ENCODE measurements around the gene ATG12.
"Not testable (repeated sequence)": the region's sequence is repeated elsewhere in the genome, so short reads cannot be mapped to it uniquely, and the experiment has no call there.

The ATG12 gene

DNA sequence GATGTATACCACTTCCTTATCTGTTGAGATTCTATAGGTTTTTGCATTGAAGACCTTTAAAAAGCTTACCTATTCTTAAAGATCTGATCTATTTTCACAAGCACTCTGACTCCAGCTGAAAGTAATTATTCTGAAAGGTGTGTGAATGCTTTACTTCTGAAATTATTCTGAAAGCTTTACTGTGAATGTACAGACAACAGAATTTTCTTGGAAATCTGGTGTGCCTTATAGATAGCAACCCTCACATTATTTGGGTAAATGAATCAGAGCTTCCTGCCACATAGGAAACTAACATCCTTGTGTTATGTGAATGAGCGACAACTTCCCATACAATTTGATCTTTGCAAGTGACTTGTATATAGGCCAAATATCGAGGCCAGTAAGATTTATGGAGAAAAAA, 31.4 kb downstream of the ATG12 start:
- TF ChIP-seq, protein P1, sequence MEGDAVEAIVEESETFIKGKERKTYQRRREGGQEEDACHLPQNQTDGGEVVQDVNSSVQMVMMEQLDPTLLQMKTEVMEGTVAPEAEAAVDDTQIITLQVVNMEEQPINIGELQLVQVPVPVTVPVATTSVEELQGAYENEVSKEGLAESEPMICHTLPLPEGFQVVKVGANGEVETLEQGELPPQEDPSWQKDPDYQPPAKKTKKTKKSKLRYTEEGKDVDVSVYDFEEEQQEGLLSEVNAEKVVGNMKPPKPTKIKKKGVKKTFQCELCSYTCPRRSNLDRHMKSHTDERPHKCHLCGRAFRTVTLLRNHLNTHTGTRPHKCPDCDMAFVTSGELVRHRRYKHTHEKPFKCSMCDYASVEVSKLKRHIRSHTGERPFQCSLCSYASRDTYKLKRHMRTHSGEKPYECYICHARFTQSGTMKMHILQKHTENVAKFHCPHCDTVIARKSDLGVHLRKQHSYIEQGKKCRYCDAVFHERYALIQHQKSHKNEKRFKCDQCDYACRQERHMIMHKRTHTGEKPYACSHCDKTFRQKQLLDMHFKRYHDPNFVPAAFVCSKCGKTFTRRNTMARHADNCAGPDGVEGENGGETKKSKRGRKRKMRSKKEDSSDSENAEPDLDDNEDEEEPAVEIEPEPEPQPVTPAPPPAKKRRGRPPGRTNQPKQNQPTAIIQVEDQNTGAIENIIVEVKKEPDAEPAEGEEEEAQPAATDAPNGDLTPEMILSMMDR (conservative IDR thresholded peaks at IDR 0.05; ENCODE audit: low read length), result no peak
- TF ChIP-seq EZH2phosphoT487 (IDR thresholded peaks at IDR 0.05; ENCODE audit: borderline replicate concordance), result no peak

DNA sequence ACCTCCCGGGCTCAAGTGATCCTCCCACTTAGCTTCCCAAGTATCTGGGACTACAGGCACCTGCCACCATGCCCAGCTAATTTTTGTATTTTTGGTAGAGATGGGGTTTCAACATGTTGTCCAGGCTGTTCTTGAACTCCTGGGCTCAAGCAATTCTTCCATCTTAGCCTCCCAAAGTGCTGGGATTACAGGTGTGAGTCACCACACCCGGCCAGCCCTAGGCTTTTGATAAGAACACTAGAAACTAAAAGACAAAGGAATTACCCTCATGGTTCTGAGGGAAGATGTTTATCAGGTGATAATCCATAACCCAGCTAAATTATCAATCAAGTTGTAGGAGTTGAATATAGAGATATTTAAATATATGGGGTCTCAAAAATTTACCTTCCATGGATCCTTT, 33.3 kb downstream of the ATG12 start:
- not testable (repeated sequence) for H3K27me3 ChIP-seq (ENCODE audit: insufficient read depth, low read length, poor library complexity, severe bottlenecking); H3K4me3 ChIP-seq (ENCODE audit: low read length, poor library complexity, severe bottlenecking); H3K9me2 ChIP-seq (replicated peaks; ENCODE audit: low read depth, low read length); H3K4me1 ChIP-seq (ENCODE audit: insufficient read depth, low read length, poor library complexity, severe bottlenecking); H3K9me3 ChIP-seq (ENCODE audit: insufficient read depth, low read depth, low read length); H3K79me2 ChIP-seq (ENCODE audit: insufficient read depth, low read length); H3K36me3 ChIP-seq (ENCODE audit: insufficient read depth, low read length); H2AFZ ChIP-seq (ENCODE audit: low read length); H3F3A ChIP-seq (ENCODE audit: low read depth); H4K20me1 ChIP-seq (ENCODE audit: insufficient read depth, low read length, poor library complexity, severe bottlenecking); H3K9ac ChIP-seq (ENCODE audit: low read depth, low read length, poor library complexity, severe bottlenecking); H3K4me2 ChIP-seq (ENCODE audit: low read depth, low read length, poor library complexity, severe bottlenecking)

More for the DNA sequence above, 31.4 kb downstream of the ATG12 start:
- no peak overlapping the region for H3K4me2 ChIP-seq (ENCODE audit: low read depth, low read length, poor library complexity, severe bottlenecking)
- H3K9ac ChIP-seq (ENCODE audit: low read depth, low read length, poor library complexity, severe bottlenecking), result no peak overlapping the region
- no peaks in the 10 kb centered on the region for H4K20me1 ChIP-seq (ENCODE audit: insufficient read depth, low read length, poor library complexity, severe bottlenecking)
- H2AFZ ChIP-seq (ENCODE audit: low read length), result no peak overlapping the region
- no peaks in the 10 kb centered on the region for H3K79me2 ChIP-seq (ENCODE audit: insufficient read depth, low read length)
- no peaks in the 10 kb centered on the region for H3K4me1 ChIP-seq (ENCODE audit: insufficient read depth, low read length, poor library complexity, severe bottlenecking)
- no peaks in the 10 kb centered on the region for H3K36me3 ChIP-seq (ENCODE audit: insufficient read depth, low read length)
- H3K9me2 ChIP-seq (replicated peaks; ENCODE audit: low read depth, low read length), result no peaks in the 10 kb centered on the region
- no peaks in the 10 kb centered on the region for H3F3A ChIP-seq (ENCODE audit: low read depth)
- H3K4me3 ChIP-seq (ENCODE audit: low read length, poor library complexity, severe bottlenecking), result no peak overlapping the region
- no peaks in the 10 kb centered on the region for H3K9me3 ChIP-seq (ENCODE audit: insufficient read depth, low read depth, low read length)
- no peaks in the 10 kb centered on the region for H3K27me3 ChIP-seq (ENCODE audit: insufficient read depth, low read length, poor library complexity, severe bottlenecking)

DNA sequence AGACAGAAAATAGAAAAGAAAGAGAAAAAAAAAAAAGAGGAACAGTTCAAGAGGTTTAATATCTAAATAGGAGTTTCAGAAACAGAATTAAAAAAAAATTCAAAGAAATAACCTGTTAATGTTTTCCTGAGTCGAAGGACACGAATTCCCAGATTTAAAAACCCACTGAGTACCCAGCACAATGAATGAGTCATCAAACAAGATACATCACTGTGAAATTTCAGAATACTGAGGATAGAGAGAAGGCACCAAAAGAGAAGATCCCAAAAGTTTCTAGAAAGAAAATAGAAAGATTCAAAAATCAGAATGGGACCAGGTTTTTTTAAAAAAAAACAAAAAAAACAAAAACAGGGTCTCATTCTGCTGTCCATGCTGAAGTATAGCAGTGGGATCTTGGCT, 33.7 kb downstream of the ATG12 start:
- H3K4me1 ChIP-seq (ENCODE audit: insufficient read depth, low read length, poor library complexity, severe bottlenecking), result no peaks in the 10 kb centered on the region
- no peaks in the 10 kb centered on the region for H3K79me2 ChIP-seq (ENCODE audit: insufficient read depth, low read length)
- H3F3A ChIP-seq (ENCODE audit: low read depth), result no peaks in the 10 kb centered on the region
- no peaks in the 10 kb centered on the region for H3K27me3 ChIP-seq (ENCODE audit: insufficient read depth, low read length, poor library complexity, severe bottlenecking)
- no peak overlapping the region for H3K9ac ChIP-seq (ENCODE audit: low read depth, low read length, poor library complexity, severe bottlenecking)
- no peaks in the 10 kb centered on the region for H4K20me1 ChIP-seq (ENCODE audit: insufficient read depth, low read length, poor library complexity, severe bottlenecking)
- no peak for TF ChIP-seq EZH2phosphoT487 (IDR thresholded peaks at IDR 0.05; ENCODE audit: borderline replicate concordance)
- TF ChIP-seq, protein P1 (conservative IDR thresholded peaks at IDR 0.05; ENCODE audit: low read length), result no peak
- no peak overlapping the region for H3K4me2 ChIP-seq (ENCODE audit: low read depth, low read length, poor library complexity, severe bottlenecking)
- no peaks in the 10 kb centered on the region for H3K9me3 ChIP-seq (ENCODE audit: insufficient read depth, low read depth, low read length)
- no peak overlapping the region for H2AFZ ChIP-seq (ENCODE audit: low read length)
- H3K9me2 ChIP-seq (replicated peaks; ENCODE audit: low read depth, low read length), result no peaks in the 10 kb centered on the region
- H3K4me3 ChIP-seq (ENCODE audit: low read length, poor library complexity, severe bottlenecking), result no peak overlapping the region
- no peaks in the 10 kb centered on the region for H3K36me3 ChIP-seq (ENCODE audit: insufficient read depth, low read length)

DNA sequence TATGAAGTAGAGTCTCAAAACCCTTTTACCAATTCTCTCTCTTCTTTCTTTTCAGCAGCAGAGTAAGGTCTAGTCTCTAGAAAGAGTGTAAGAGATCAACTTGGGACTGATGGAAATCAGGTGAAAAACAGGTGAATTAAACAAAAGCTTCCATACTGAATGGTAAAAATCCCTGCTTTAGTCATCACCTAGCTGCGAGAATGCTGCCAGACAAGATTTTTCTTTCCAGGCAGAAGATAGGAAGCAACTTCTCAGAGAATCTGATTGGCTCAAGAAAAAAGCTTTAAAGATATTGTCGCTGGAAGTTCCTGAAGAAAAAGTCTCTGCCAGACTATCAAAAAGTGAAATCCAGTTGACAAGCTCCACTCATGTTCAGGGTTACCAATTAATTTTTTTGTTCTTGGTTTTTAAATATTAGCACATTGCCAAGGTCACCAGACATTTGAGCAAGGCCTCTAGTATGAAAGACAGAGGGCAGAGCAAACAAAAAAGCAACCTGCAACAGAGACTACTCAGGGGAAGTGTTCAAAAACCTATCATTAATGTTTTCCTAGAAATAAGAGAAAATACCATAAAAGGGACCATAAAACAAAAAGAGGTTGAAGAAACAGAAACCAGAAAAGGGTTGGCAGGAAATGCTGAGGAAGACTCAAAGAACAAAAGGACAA, 34.2 kb downstream of the ATG12 start:
- Histone ChIP-seq H3K4me1 (ENCODE audit: insufficient read depth, low read length, poor library complexity, severe bottlenecking) (no peaks in the 10 kb centered on the region), H3K27me3 (ENCODE audit: insufficient read depth, low read length, poor library complexity, severe bottlenecking) (no peaks in the 10 kb centered on the region), H3F3A (ENCODE audit: low read depth) (no peaks in the 10 kb centered on the region), H3K9me2 (replicated peaks; ENCODE audit: low read depth, low read length) (no peaks in the 10 kb centered on the region), H3K9ac (ENCODE audit: low read depth, low read length, poor library complexity, severe bottlenecking) (no peak overlapping the region), H3K36me3 (ENCODE audit: insufficient read depth, low read length) (no peaks in the 10 kb centered on the region), H3K79me2 (ENCODE audit: insufficient read depth, low read length) (no peaks in the 10 kb centered on the region), H3K4me2 (ENCODE audit: low read depth, low read length, poor library complexity, severe bottlenecking) (no peak overlapping the region), H2AFZ (ENCODE audit: low read length) (no peak overlapping the region), H3K9me3 (ENCODE audit: insufficient read depth, low read depth, low read length) (no peaks in the 10 kb centered on the region), H4K20me1 (ENCODE audit: insufficient read depth, low read length, poor library complexity, severe bottlenecking) (no peaks in the 10 kb centered on the region), H3K4me3 (ENCODE audit: low read length, poor library complexity, severe bottlenecking) (no peak overlapping the region)
- TF ChIP-seq, protein P1 (conservative IDR thresholded peaks at IDR 0.05; ENCODE audit: low read length), result no peak
- TF ChIP-seq EZH2phosphoT487 (IDR thresholded peaks at IDR 0.05; ENCODE audit: borderline replicate concordance), result no peak
